H9 (cell line): ENCODE data around the gene ABCB8. TPM values are rescaled to one million over a fixed set of nuclear protein-coding genes. Genes with fewer than 3 reads are reported as not detected.

Source experiments
- DNase-seq: peaks from one replicate; pipeline ENCODE4 v3.0.0-alpha.2; 2017
- H2AFZ ChIP-seq: one replicate; pipeline ENCODE4 v1.6.1; 2013; ENCODE audit warnings: mild to moderate bottlenecking, low read length, control low read depth, moderate library complexity
- H2AK5ac ChIP-seq: 2 replicates; pipeline ENCODE4 v1.6.1; 2013; ENCODE audit warnings: low read length, control low read depth, mixed read lengths; ENCODE audit not compliant: insufficient read length
- H2BK120ac ChIP-seq: one replicate; pipeline ENCODE4 v1.6.1; 2013; ENCODE audit warnings: low read depth, mild to moderate bottlenecking, low read length, control low read depth, inconsistent platforms; ENCODE audit not compliant: poor library complexity, severe bottlenecking
- H2BK12ac ChIP-seq: 2 replicates; pipeline ENCODE4 v1.6.1; 2013; ENCODE audit warnings: low read length, control low read depth, mixed read lengths, low read depth; ENCODE audit not compliant: insufficient read length
- H2BK15ac ChIP-seq: 2 replicates; pipeline ENCODE4 v1.6.1; 2013; ENCODE audit warnings: low read depth, low read length, control low read depth
- H2BK20ac ChIP-seq: one replicate; pipeline ENCODE4 v1.6.1; 2013; ENCODE audit warnings: low read depth, mild to moderate bottlenecking, low read length, control low read depth, inconsistent platforms; ENCODE audit not compliant: poor library complexity, severe bottlenecking
- H2BK5ac ChIP-seq: 2 replicates; pipeline ENCODE4 v1.6.1; 2013; ENCODE audit warnings: low read length, control low read depth, mixed read lengths; ENCODE audit not compliant: insufficient read length
- H3K14ac ChIP-seq: 2 replicates; pipeline ENCODE4 v1.6.1; 2013; ENCODE audit warnings: low read length, control low read depth; ENCODE audit not compliant: insufficient read depth
- H3K18ac ChIP-seq: 2 replicates; pipeline ENCODE4 v1.6.1; 2013; ENCODE audit warnings: low read depth, mild to moderate bottlenecking, mixed read lengths, low read length, control low read depth; ENCODE audit not compliant: insufficient read length
- H3K23ac ChIP-seq: 2 replicates; pipeline ENCODE4 v1.6.1; 2013; ENCODE audit warnings: low read length, control low read depth, mixed read lengths, low read depth; ENCODE audit not compliant: insufficient read length
- H3K23me2 ChIP-seq: 2 replicates; pipeline ENCODE4 v1.6.1; 2013; ENCODE audit warnings: low read depth, mild to moderate bottlenecking, mixed read lengths, low read length, control low read depth; ENCODE audit not compliant: insufficient read length, poor library complexity, severe bottlenecking
- H3K27ac ChIP-seq: 2 replicates; pipeline ENCODE4 v1.5.1; 2013; ENCODE audit warnings: low read length, control low read depth, mixed read lengths, low read depth; ENCODE audit not compliant: insufficient read length
- H3K27me3 ChIP-seq: 2 replicates; pipeline ENCODE4 v1.6.1; 2013; ENCODE audit warnings: low read length, control low read depth, inconsistent platforms; ENCODE audit not compliant: insufficient read depth
- H3K4ac ChIP-seq: 2 replicates; pipeline ENCODE4 v1.6.1; 2013; ENCODE audit warnings: low read depth, mild to moderate bottlenecking, control low read depth, inconsistent platforms, low read length, moderate library complexity
- H3K4me1 ChIP-seq: 2 replicates; pipeline ENCODE4 v1.6.1; 2013; ENCODE audit warnings: low read length, control low read depth, inconsistent platforms; ENCODE audit not compliant: insufficient read depth
- H3K4me2 ChIP-seq: 2 replicates; pipeline ENCODE4 v1.6.1; 2013; ENCODE audit warnings: low read length, control low read depth, mixed read lengths; ENCODE audit not compliant: insufficient read length, insufficient read depth
- H3K56ac ChIP-seq: 2 replicates; pipeline ENCODE4 v1.6.1; 2013; ENCODE audit warnings: low read depth, mild to moderate bottlenecking, mixed read lengths, low read length, control low read depth; ENCODE audit not compliant: insufficient read length
- H3K79me1 ChIP-seq: 2 replicates; pipeline ENCODE4 v1.6.1; 2013; ENCODE audit warnings: low read depth, mild to moderate bottlenecking, moderate library complexity, low read length, control low read depth, inconsistent platforms; ENCODE audit not compliant: insufficient read depth, poor library complexity, severe bottlenecking
- H3K79me2 ChIP-seq: 2 replicates; pipeline ENCODE4 v1.6.1; 2013; ENCODE audit warnings: low read length, control low read depth, inconsistent platforms; ENCODE audit not compliant: insufficient read depth
- H3K9ac ChIP-seq: 2 replicates; pipeline ENCODE4 v1.6.1; 2013; ENCODE audit warnings: low read length, control low read depth, mixed read lengths; ENCODE audit not compliant: insufficient read length; ENCODE audit errors: extremely low read depth
- H3K9me3 ChIP-seq: one replicate; pipeline ENCODE4 v1.6.1; 2013; ENCODE audit warnings: low read depth, low read length, inconsistent platforms; ENCODE audit not compliant: control insufficient read depth
- H3T11ph ChIP-seq: one replicate; pipeline ENCODE4 v1.6.1; 2013; ENCODE audit warnings: mild to moderate bottlenecking, low read length, control low read depth, inconsistent platforms
- H4K20me1 ChIP-seq: one replicate; pipeline ENCODE4 v1.6.1; 2013; ENCODE audit not compliant: control insufficient read depth, insufficient read length, insufficient read depth
- H4K5ac ChIP-seq: 2 replicates; pipeline ENCODE4 v1.6.1; 2013; ENCODE audit warnings: low read depth, mild to moderate bottlenecking, mixed read lengths, low read length, control low read depth; ENCODE audit not compliant: insufficient read length
- H4K8ac ChIP-seq: replicated peaks from 2 replicates; pipeline ENCODE4 v1.6.1; 2013; ENCODE audit warnings: low read length, control low read depth, mixed read lengths, low read depth; ENCODE audit not compliant: insufficient read length
- H4K91ac ChIP-seq: 2 replicates; pipeline ENCODE4 v1.6.1; 2013; ENCODE audit warnings: low read depth, mild to moderate bottlenecking, moderate library complexity, mixed read lengths, low read length, control low read depth; ENCODE audit not compliant: insufficient read length
- H3K27ac Mint-ChIP-seq, 3 experiments: 2 replicates in 2 of 3; 3 replicates in 1 of 3; pipeline ENCODE4 v1.8.0; 2020 to 2021; ENCODE audit warnings: mixed read lengths in 3 of 3, mild to moderate bottlenecking in 1 of 3, moderate library complexity in 1 of 3
- H3K27me3 Mint-ChIP-seq: 2 replicates; pipeline ENCODE4 v1.8.0; 2021; ENCODE audit warnings: low read depth, mild to moderate bottlenecking, moderate library complexity, mixed read lengths
- H3K36me3 Mint-ChIP-seq, 3 experiments: 2 replicates in 2 of 3; 3 replicates in 1 of 3; pipeline ENCODE4 v1.8.0; 2020 to 2021; ENCODE audit warnings: low read depth in 3 of 3, mixed read lengths in 3 of 3; ENCODE audit not compliant: insufficient read depth in 1 of 3
- H3K4me1 Mint-ChIP-seq, 2 experiments: 2 replicates each; pipeline ENCODE4 v1.8.0; 2020; ENCODE audit warnings: mixed read lengths in 2 of 2
- H3K4me3 Mint-ChIP-seq, 2 experiments: 2 replicates in 1 of 2; 3 replicates in 1 of 2; pipeline ENCODE4 v1.8.0; 2020 to 2021; ENCODE audit warnings: mild to moderate bottlenecking in 2 of 2, mixed read lengths in 2 of 2, moderate library complexity in 1 of 2
- H3K9me3 Mint-ChIP-seq, 2 experiments: 2 replicates in 1 of 2; 3 replicates in 1 of 2; pipeline ENCODE4 v1.8.0; 2020; ENCODE audit warnings: mild to moderate bottlenecking in 2 of 2, mixed read lengths in 2 of 2, moderate library complexity in 1 of 2
- WGBS: extraction: QIAGEN DNeasy Blood & Tissue Kit; methylation state at CpG from one replicate; pipeline ENCODE4 v1.1.7; 2013; ENCODE audit warnings: missing lambda C conversion rate, low lambda C conversion rate, mixed read lengths; ENCODE audit not compliant: insufficient read length; ENCODE audit errors: extremely low coverage; 5-methylcytosine and 5-hydroxymethylcytosine counted together
- total RNA-seq: library from RNA; stranded (reverse); gene quantifications from 2 replicates; pipeline ENCODE4 v1.2.1, GENCODE V29; 2021
- TF ChIP-seq, protein P1 (sequence below): fragments of 200-600 bp; sonication (generic); conservative IDR thresholded peaks from 3 replicates; pipeline ENCODE4 v1.8.0; 2021; ENCODE audit warnings: antibody characterized with exemption, mild to moderate bottlenecking

ABCB8 gene
- total RNA-seq, 1 experiment from 2014 or later, result 22.1 TPM

DNA sequence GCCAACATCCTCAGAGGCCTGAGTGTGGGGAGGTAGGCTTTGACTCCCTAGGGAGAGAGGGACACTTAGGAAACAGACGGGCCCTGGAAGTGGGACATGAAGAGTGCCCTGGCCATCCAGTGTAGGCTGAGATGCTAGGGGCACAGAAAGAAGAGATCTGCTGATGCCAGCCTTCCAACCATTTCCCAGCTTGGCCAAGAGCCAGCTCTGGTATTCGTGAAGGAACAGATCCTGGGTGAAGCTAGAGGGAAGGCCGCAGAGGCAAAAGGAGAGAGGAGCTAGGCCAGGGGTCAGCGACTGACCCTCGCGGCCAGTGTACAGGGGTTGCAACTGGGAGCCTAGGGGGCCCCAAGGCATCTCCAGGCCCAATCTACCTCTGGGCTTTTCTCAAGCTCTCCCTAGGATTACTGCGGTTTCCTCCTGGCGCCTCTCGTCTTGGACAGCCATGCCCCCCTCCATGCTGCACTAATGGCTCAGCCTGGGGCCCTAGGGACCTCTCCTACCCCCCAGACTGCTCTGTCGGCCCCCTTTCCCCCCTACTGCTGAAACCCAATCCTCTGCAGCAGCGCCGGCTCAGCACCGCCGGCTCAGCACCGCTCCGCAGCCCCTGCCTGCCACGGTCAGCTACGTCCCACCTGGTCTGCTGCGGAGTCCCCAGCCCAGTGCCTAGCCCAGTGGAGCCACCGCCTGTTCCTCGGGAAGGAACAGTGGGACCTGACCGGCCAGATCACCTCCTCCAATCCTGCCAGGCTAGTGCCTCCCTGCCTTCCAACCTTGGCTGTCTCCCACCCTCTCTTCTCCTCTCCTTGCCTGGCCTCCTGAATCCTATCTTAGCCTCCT, 19.9 kb downstream of the ABCB8 start, which contains the start of gene ASIC3:
Gene ASIC3 (plus strand): TSS at position 556 of the 840 bp plus-strand sequence. CDS start 355 bp downstream, outside the sequence.
- H3K4me1 Mint-ChIP-seq, result no peaks in the 10 kb centered on the region
- no peak for DNase-seq
- H3K14ac ChIP-seq, result no peak within 1 kb of the TSS
- no peak within 1 kb of the TSS for H3K23ac ChIP-seq
- H2BK120ac ChIP-seq, result no peak within 1 kb of the TSS
- H3K36me3 Mint-ChIP-seq, result peaks cover 0 to 3% (median 0%) of the 10 kb centered on the region in 3 experiments; a peak in 1 of 7 replicates
- H2BK12ac ChIP-seq, result no peak within 1 kb of the TSS
- no peaks in the 10 kb centered on the region for H3K79me1 ChIP-seq
- no peak within 1 kb of the TSS for H2AK5ac ChIP-seq
- no peak within 1 kb of the TSS for H2BK15ac ChIP-seq
- no peak within 1 kb of the TSS for H4K5ac ChIP-seq
- no peaks in the 10 kb centered on the region for H4K20me1 ChIP-seq
- H3K27me3 ChIP-seq, result peaks cover 6% of the 10 kb centered on the region; the same call in 1 of the 2 replicates
- H2BK5ac ChIP-seq, result no peak within 1 kb of the TSS
- no peak within 1 kb of the TSS for H3K9ac ChIP-seq
- no peak within 1 kb of the TSS for H3K27ac ChIP-seq
- H4K8ac ChIP-seq, result no peak within 1 kb of the TSS
- H3T11ph ChIP-seq, result no peak within 1 kb of the TSS
- H2AFZ ChIP-seq, result no peak within 1 kb of the TSS
- no peak within 1 kb of the TSS for H3K18ac ChIP-seq
- peaks cover 52% of the 10 kb centered on the region for H3K27me3 Mint-ChIP-seq
- WGBS, result no CpG with 5 or more reads among the region's 22 CpGs
- no peaks in the 10 kb centered on the region for H3K4me1 ChIP-seq
- no peak within 1 kb of the TSS for H3K4me2 ChIP-seq
- no peak within 1 kb of the TSS; a peak in 1 of 5 replicates for H3K4me3 Mint-ChIP-seq
- 0 out of 7 replicates have a peak within 1 kb of the TSS, but pooled peaks of 1 of the 3 experiments have one; percentile 18 for H3K27ac Mint-ChIP-seq
- H3K56ac ChIP-seq, result no peak within 1 kb of the TSS
- H4K91ac ChIP-seq, result no peak within 1 kb of the TSS
- no peaks in the 10 kb centered on the region for H3K9me3 Mint-ChIP-seq
- H3K4ac ChIP-seq, result no peak within 1 kb of the TSS
- H3K9me3 ChIP-seq, result no peaks in the 10 kb centered on the region
- H3K79me2 ChIP-seq, result no peaks in the 10 kb centered on the region
- H2BK20ac ChIP-seq, result no peak within 1 kb of the TSS
- H3K23me2 ChIP-seq, result no peaks in the 10 kb centered on the region
- TF ChIP-seq, protein P1, sequence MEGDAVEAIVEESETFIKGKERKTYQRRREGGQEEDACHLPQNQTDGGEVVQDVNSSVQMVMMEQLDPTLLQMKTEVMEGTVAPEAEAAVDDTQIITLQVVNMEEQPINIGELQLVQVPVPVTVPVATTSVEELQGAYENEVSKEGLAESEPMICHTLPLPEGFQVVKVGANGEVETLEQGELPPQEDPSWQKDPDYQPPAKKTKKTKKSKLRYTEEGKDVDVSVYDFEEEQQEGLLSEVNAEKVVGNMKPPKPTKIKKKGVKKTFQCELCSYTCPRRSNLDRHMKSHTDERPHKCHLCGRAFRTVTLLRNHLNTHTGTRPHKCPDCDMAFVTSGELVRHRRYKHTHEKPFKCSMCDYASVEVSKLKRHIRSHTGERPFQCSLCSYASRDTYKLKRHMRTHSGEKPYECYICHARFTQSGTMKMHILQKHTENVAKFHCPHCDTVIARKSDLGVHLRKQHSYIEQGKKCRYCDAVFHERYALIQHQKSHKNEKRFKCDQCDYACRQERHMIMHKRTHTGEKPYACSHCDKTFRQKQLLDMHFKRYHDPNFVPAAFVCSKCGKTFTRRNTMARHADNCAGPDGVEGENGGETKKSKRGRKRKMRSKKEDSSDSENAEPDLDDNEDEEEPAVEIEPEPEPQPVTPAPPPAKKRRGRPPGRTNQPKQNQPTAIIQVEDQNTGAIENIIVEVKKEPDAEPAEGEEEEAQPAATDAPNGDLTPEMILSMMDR, result no peak
